ENCODE measurements around the gene MTMR12. TPM values are rescaled to one million over a fixed set of nuclear protein-coding genes. Genes with fewer than 3 reads are reported as not detected.

The MTMR12 gene
- total RNA-seq, 1 experiment from 2014 or later: 42.7 TPM

DNA sequence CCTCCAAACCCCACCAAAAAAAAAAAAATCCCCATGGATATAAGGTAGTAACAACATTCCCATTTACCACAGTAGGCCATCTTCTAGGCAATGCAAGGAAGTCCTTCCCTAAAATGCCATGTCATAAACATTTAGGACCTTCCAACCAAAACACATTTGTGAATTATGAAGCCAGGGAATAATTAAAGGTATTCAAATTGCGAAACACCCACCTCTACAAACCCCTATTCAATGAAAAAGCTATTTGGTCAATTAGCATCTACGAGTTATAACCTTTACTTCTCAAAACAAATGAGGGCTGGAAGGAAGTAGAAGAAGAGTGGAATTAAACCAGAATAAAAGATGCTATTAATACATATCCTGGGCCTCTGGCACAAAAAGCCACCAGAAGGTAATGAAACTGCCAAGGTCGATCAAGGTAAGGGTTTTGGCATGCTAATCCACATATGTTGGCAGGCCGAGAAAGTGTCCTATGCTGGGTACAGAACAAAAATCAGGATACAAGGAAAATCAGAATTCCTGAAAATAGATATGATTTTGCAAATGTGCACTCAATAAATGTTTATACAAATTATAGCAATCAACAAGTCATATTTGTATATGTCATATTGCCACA, 47.7 kb downstream of the MTMR12 start:
- TF ChIP-seq ZNF219 (CRISPR knock-in tag; IDR thresholded peaks at IDR 0.05; ENCODE audit: borderline replicate concordance): no peak
- no peak for TF ChIP-seq GABPB1 (CRISPR knock-in tag; IDR thresholded peaks at IDR 0.05)
- TF ChIP-seq CREB1 (CRISPR knock-in tag; IDR thresholded peaks at IDR 0.05): no peak
- TF ChIP-seq TP53 (CRISPR knock-in tag; IDR thresholded peaks at IDR 0.05): no peak
- TF ChIP-seq, protein P1, sequence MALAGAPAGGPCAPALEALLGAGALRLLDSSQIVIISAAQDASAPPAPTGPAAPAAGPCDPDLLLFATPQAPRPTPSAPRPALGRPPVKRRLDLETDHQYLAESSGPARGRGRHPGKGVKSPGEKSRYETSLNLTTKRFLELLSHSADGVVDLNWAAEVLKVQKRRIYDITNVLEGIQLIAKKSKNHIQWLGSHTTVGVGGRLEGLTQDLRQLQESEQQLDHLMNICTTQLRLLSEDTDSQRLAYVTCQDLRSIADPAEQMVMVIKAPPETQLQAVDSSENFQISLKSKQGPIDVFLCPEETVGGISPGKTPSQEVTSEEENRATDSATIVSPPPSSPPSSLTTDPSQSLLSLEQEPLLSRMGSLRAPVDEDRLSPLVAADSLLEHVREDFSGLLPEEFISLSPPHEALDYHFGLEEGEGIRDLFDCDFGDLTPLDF (CRISPR knock-in tag; IDR thresholded peaks at IDR 0.05): no peak
- no peak for TF ChIP-seq GTF2I (CRISPR knock-in tag; conservative IDR thresholded peaks at IDR 0.05)
- Mint-ChIP-seq H3K9me3 (no peaks in the 10 kb centered on the region), H3K27ac (no peak overlapping the region), H3K4me3 (no peak overlapping the region), H3K27me3 (ENCODE audit: low read depth) (no peaks in the 10 kb centered on the region), H3K4me1 (peaks cover 5% of the 10 kb centered on the region; the same call in 1 of the 2 replicates), H3K36me3 (peaks cover 79% of the 10 kb centered on the region)
- POLR2A ChIA-PET: interaction anchor here (0.7 kb wide), 1 partner anchor 385 kb away, joined by 7 read pairs; no protein-coding TSS in a partner anchor
- DNase-seq (ENCODE audit: low spot score): no peak
- CTCF ChIA-PET: interaction anchor here (0.6 kb wide), 1 partner anchor 231 kb away, joined by 4 read pairs; no protein-coding TSS in a partner anchor
- no peak for ATAC-seq

DNA sequence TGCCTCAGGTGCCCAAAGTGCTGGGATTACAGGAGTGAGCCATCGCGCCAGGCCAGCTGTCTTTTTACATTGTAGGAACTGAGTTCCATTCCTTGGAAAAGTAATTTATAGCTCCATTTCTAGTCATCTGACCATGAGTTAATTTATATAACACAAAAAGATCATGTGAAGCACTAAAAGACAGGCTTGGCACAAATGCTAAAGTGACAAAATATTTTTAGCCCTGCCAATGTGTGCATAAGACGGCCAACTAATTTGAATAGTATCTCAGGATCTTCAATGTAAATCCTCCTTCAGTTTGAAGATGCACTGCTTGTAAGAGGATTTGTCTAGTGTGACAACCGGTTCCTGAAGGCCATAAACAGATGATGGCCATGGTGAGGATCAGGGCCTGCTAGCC, 49.1 kb downstream of the MTMR12 start:
- Mint-ChIP-seq H3K9me3 (no peaks in the 10 kb centered on the region), H3K27me3 (ENCODE audit: low read depth) (no peaks in the 10 kb centered on the region), H3K27ac (no peak overlapping the region), H3K4me3 (no peak overlapping the region), H3K36me3 (peaks cover 81% of the 10 kb centered on the region), H3K4me1 (peaks cover 5% of the 10 kb centered on the region; the same call in 1 of the 2 replicates)
- ATAC-seq: no peak
- TF ChIP-seq TEAD1 (CRISPR knock-in tag; IDR thresholded peaks at IDR 0.05): no peak
- TF ChIP-seq SMAD4 (CRISPR knock-in tag; IDR thresholded peaks at IDR 0.05): no peak
- TF ChIP-seq CREM (CRISPR knock-in tag; IDR thresholded peaks at IDR 0.05): no peak
- no peak for TF ChIP-seq ZNF219 (CRISPR knock-in tag; IDR thresholded peaks at IDR 0.05; ENCODE audit: borderline replicate concordance)
- no peak for TF ChIP-seq TP53 (CRISPR knock-in tag; IDR thresholded peaks at IDR 0.05)
- TF ChIP-seq, protein P2, sequence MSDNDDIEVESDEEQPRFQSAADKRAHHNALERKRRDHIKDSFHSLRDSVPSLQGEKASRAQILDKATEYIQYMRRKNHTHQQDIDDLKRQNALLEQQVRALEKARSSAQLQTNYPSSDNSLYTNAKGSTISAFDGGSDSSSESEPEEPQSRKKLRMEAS (CRISPR knock-in tag; IDR thresholded peaks at IDR 0.05): no peak
- TF ChIP-seq ZNF416 (CRISPR knock-in tag; IDR thresholded peaks at IDR 0.05): no peak
- TF ChIP-seq, protein P3, sequence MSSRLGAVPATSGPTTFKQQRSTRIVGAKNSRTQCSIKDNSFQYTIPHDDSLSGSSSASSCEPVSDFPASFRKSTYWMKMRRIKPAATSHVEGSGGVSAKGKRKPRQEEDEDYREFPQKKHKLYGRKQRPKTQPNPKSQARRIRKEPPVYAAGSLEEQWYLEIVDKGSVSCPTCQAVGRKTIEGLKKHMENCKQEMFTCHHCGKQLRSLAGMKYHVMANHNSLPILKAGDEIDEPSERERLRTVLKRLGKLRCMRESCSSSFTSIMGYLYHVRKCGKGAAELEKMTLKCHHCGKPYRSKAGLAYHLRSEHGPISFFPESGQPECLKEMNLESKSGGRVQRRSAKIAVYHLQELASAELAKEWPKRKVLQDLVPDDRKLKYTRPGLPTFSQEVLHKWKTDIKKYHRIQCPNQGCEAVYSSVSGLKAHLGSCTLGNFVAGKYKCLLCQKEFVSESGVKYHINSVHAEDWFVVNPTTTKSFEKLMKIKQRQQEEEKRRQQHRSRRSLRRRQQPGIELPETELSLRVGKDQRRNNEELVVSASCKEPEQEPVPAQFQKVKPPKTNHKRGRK (CRISPR knock-in tag; IDR thresholded peaks at IDR 0.05; ENCODE audit: borderline replicate concordance): no peak
- no peak for TF ChIP-seq NFYB (CRISPR knock-in tag; conservative IDR thresholded peaks at IDR 0.05; ENCODE audit: low read depth)
- ChIA-PET POLR2A (no interaction called here), CTCF (interaction anchor here (0.6 to 1.2 kb wide), 4 partner anchors 11 to 92 kb away, joined by 3 to 4 read pairs (median 4); no protein-coding TSS in a partner anchor)
- no peak for DNase-seq (ENCODE audit: low spot score)

DNA sequence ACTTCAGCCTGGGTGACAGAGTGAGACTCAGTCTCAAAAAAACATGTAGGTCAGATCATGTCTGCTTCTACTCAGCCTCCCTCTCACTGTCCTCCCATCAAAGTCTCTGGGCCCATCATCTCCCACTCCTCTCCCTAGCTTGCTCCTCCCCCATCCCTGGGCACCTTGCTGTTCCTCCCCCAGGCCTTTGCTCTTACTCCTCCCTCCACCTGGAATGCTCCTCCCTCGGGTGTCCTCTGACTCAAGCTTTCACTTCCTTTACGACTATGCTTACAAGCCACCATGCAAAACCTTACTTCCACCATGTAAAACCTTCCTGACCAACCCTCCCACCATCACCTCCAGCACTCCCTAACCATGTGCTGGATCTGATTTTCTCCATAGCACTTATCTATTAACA, 51.5 kb downstream of the MTMR12 start:
- CTCF ChIA-PET: no interaction called here
- Mint-ChIP-seq H3K4me3 (no peak overlapping the region), H3K27me3 (ENCODE audit: low read depth) (no peaks in the 10 kb centered on the region), H3K9me3 (no peaks in the 10 kb centered on the region), H3K27ac (no peak overlapping the region; the same call in 1 of the 2 replicates), H3K4me1 (peaks cover 5% of the 10 kb centered on the region; the same call in 1 of the 2 replicates), H3K36me3 (peaks cover 73% of the 10 kb centered on the region)
- POLR2A ChIA-PET: no interaction called here
- peak; percentile 51 for ATAC-seq
- DNase-seq (ENCODE audit: low spot score): no peak
- no peak for TF ChIP-seq IRF2 (CRISPR knock-in tag; IDR thresholded peaks at IDR 0.05; ENCODE audit: borderline replicate concordance, low read depth)
- no peak for TF ChIP-seq TP53 (CRISPR knock-in tag; IDR thresholded peaks at IDR 0.05)
- TF ChIP-seq, protein P4, sequence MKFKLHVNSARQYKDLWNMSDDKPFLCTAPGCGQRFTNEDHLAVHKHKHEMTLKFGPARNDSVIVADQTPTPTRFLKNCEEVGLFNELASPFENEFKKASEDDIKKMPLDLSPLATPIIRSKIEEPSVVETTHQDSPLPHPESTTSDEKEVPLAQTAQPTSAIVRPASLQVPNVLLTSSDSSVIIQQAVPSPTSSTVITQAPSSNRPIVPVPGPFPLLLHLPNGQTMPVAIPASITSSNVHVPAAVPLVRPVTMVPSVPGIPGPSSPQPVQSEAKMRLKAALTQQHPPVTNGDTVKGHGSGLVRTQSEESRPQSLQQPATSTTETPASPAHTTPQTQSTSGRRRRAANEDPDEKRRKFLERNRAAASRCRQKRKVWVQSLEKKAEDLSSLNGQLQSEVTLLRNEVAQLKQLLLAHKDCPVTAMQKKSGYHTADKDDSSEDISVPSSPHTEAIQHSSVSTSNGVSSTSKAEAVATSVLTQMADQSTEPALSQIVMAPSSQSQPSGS (CRISPR knock-in tag; IDR thresholded peaks at IDR 0.05; ENCODE audit: borderline replicate concordance, low read depth): no peak
- TF ChIP-seq ZNF396 (CRISPR knock-in tag; IDR thresholded peaks at IDR 0.05; ENCODE audit: borderline replicate concordance): no peak
- TF ChIP-seq RORB (CRISPR knock-in tag; IDR thresholded peaks at IDR 0.05): no peak
- no peak for TF ChIP-seq CREM (CRISPR knock-in tag; IDR thresholded peaks at IDR 0.05)
- TF ChIP-seq FOXK1 (CRISPR knock-in tag; IDR thresholded peaks at IDR 0.05): no peak
- no peak for TF ChIP-seq EMX1 (CRISPR knock-in tag; IDR thresholded peaks at IDR 0.05)
- TF ChIP-seq, protein P5, sequence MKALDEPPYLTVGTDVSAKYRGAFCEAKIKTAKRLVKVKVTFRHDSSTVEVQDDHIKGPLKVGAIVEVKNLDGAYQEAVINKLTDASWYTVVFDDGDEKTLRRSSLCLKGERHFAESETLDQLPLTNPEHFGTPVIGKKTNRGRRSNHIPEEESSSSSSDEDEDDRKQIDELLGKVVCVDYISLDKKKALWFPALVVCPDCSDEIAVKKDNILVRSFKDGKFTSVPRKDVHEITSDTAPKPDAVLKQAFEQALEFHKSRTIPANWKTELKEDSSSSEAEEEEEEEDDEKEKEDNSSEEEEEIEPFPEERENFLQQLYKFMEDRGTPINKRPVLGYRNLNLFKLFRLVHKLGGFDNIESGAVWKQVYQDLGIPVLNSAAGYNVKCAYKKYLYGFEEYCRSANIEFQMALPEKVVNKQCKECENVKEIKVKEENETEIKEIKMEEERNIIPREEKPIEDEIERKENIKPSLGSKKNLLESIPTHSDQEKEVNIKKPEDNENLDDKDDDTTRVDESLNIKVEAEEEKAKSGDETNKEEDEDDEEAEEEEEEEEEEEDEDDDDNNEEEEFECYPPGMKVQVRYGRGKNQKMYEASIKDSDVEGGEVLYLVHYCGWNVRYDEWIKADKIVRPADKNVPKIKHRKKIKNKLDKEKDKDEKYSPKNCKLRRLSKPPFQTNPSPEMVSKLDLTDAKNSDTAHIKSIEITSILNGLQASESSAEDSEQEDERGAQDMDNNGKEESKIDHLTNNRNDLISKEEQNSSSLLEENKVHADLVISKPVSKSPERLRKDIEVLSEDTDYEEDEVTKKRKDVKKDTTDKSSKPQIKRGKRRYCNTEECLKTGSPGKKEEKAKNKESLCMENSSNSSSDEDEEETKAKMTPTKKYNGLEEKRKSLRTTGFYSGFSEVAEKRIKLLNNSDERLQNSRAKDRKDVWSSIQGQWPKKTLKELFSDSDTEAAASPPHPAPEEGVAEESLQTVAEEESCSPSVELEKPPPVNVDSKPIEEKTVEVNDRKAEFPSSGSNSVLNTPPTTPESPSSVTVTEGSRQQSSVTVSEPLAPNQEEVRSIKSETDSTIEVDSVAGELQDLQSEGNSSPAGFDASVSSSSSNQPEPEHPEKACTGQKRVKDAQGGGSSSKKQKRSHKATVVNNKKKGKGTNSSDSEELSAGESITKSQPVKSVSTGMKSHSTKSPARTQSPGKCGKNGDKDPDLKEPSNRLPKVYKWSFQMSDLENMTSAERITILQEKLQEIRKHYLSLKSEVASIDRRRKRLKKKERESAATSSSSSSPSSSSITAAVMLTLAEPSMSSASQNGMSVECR (CRISPR knock-in tag; IDR thresholded peaks at IDR 0.05; ENCODE audit: borderline replicate concordance): no peak
- TF ChIP-seq, protein P3 (CRISPR knock-in tag; IDR thresholded peaks at IDR 0.05; ENCODE audit: borderline replicate concordance): no peak

All from WTC11 (cell line).